WERI-Rb-1 (cell line): Measurements from ENCODE around the gene C1orf87.

Source experiments
- DNase-seq: peaks from one replicate; pipeline ENCODE4 v3.0.0-alpha.2; 2020
- H3K27ac ChIP-seq: fragments of 250-450 bp; sonication (Bioruptor Pico); 2 replicates; pipeline ENCODE4 v1.5.1; 2020; ENCODE audit warnings: mild to moderate bottlenecking, moderate library complexity
- H3K27me3 ChIP-seq: fragments of 250-450 bp; sonication (Bioruptor Pico); 2 replicates; pipeline ENCODE4 v1.5.1; 2021; ENCODE audit warnings: mild to moderate bottlenecking, low read depth, moderate library complexity; ENCODE audit not compliant: insufficient read depth, severe bottlenecking
- H3K36me3 ChIP-seq: fragments of 250-450 bp; sonication (Bioruptor Pico); 2 replicates; pipeline ENCODE4 v1.5.1; 2020; ENCODE audit warnings: mild to moderate bottlenecking, moderate library complexity
- H3K4me3 ChIP-seq: 2 replicates; pipeline ENCODE4 v1.5.1; 2011; ENCODE audit warnings: low read depth, mild to moderate bottlenecking, control low read depth, low read length
- H3K9me3 ChIP-seq: fragments of 250-450 bp; sonication (Bioruptor Pico); 2 replicates; pipeline ENCODE4 v1.5.1; 2021; ENCODE audit warnings: mild to moderate bottlenecking, moderate library complexity; ENCODE audit not compliant: severe bottlenecking
- CTCF ChIP-seq: IDR thresholded peaks from 2 replicates; pipeline ENCODE4 v1.5.1; 2011; ENCODE audit warnings: low read depth, mild to moderate bottlenecking, control low read depth, inconsistent platforms, low read length

The C1orf87 gene

GRCh38 chr1:60041783-60042182 is 31.8 kb downstream of the C1orf87 start:
- H3K4me3 ChIP-seq: no peak overlapping the region
- H3K27ac ChIP-seq: no peak overlapping the region
- DNase-seq: no peak
- no peaks in the 10 kb centered on the region for H3K27me3 ChIP-seq
- no peaks in the 10 kb centered on the region for H3K9me3 ChIP-seq
- no peaks in the 10 kb centered on the region for H3K36me3 ChIP-seq
- TF ChIP-seq CTCF: no peak

GRCh38 chr1:60037669-60038068 is 35.9 kb downstream of the C1orf87 start:
- Histone ChIP-seq H3K9me3 (no peaks in the 10 kb centered on the region), H3K4me3 (no peak overlapping the region), H3K36me3 (no peaks in the 10 kb centered on the region), H3K27ac (no peak overlapping the region), H3K27me3 (no peaks in the 10 kb centered on the region)
- no peak for DNase-seq
- no peak for TF ChIP-seq CTCF

GRCh38 chr1:60036856-60037460 is 36.6 kb downstream of the C1orf87 start:
- no peak for DNase-seq

GRCh38 chr1:60035921-60036320 is 37.6 kb downstream of the C1orf87 start:
- Histone ChIP-seq H3K4me3 (no peak overlapping the region), H3K36me3 (no peaks in the 10 kb centered on the region), H3K27me3 (no peaks in the 10 kb centered on the region), H3K27ac (no peak overlapping the region), H3K9me3 (no peaks in the 10 kb centered on the region)
- TF ChIP-seq CTCF: no peak
- no peak for DNase-seq

More at GRCh38 chr1:60036856-60037460, 36.6 kb downstream of the C1orf87 start:
- Histone ChIP-seq H3K27ac (no peak overlapping the region), H3K9me3 (no peaks in the 10 kb centered on the region), H3K27me3 (no peaks in the 10 kb centered on the region), H3K4me3 (no peak overlapping the region), H3K36me3 (no peaks in the 10 kb centered on the region)
- no peak for TF ChIP-seq CTCF

DNA sequence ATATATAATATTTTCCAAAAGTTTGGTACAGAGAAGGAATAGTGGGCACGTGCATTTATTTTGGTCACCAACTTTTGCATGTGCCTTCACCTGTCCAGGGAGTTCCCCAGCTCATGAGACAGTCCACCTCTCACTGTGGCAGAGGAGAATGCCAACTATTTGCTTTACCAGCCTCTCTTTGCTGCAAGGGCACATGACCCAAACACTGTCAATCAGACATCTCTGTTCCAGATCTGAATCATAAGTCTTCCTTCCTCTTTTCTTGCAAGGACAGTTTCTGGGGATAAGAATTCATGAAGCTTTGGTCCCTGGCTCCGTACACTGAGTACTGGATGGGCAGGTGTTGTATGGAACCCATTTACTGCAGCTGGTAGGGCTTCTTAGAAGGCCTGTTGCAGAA is 38.6 kb downstream of the C1orf87 start:
- no peaks in the 10 kb centered on the region for H3K9me3 ChIP-seq
- no peaks in the 10 kb centered on the region for H3K36me3 ChIP-seq
- DNase-seq: no peak
- H3K27me3 ChIP-seq: no peaks in the 10 kb centered on the region
- H3K27ac ChIP-seq: no peak overlapping the region
- TF ChIP-seq CTCF: no peak
- H3K4me3 ChIP-seq: no peak overlapping the region

DNA sequence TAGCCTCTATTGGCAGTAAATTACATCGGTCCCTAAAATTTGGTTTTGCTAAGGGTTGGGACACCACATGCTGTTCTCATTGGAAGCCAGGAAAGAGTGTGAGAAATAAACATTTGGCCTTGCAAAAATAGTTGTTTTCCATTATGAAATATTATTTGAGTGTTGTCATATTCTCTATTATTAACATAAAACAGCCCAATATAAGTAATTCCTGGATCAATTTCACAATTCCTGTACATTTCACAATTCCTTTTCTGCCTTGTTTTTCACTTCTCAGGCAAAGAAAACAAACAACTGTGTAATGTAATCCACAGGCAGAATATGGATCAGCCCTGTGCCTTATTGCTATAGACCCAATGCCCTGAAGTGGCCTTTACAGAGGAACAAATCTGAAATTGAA is 40.5 kb downstream of the C1orf87 start:
- Histone ChIP-seq H3K27me3 (no peaks in the 10 kb centered on the region), H3K9me3 (no peaks in the 10 kb centered on the region), H3K27ac (no peak overlapping the region), H3K36me3 (no peaks in the 10 kb centered on the region), H3K4me3 (no peak overlapping the region)
- no peak for TF ChIP-seq CTCF
- DNase-seq: no peak
